ENCODE measurements around the gene NPY4R.
"Not testable (repeated sequence)": the region's sequence is repeated elsewhere in the genome, so short reads cannot be mapped to it uniquely, and the experiment has no call there.

Gene NPY4R

GRCh38 chr10:46415291-46415690 lies 50.5 kb downstream of the NPY4R start:
- not testable (repeated sequence) for H3K27ac ChIP-seq; DNase-seq (ENCODE audit: low spot score); H3K4me3 ChIP-seq

DNA sequence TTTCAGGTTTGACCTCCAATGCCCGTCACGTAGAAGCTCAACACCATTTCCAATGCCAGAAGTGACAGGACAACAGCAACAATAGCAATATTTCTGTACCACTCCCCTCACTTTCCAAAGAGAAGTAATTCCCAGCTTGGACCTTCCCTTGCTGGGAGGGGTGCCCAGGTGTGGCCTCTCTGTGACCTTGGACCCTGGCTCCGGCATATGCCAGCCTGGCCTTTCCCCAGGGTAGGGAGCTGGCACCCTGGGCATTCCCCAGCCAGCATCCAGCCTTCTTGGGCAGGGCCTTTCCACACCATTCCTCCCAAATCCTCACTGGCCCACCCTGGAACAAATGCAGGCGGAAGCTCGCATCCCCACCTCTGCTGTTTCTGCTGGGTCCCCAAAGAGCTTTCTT lies 53.1 kb downstream of the NPY4R start:
- H3K4me3 ChIP-seq; H3K27ac ChIP-seq; DNase-seq (ENCODE audit: low spot score): not testable (repeated sequence)

DNA sequence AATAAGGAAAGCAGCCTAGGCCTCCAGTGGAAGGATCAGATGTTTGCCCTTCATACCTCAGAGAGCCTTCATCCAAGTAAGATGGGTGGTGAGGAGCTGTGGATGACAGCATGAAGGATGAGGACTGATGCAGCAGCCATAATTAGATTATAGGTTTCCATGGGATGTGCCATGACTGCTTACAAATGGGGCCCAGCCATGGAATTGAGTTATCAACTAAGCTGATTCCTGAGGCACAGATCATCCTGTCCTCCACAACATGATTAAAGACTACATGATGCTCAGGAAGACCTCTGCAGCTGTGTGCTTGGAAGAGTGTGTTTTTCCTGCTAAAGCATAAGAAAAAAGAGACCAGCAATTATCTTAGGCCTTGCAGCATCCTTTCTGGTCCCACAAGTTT lies 54.6 kb downstream of the NPY4R start:
- DNase-seq (ENCODE audit: low spot score); H3K27ac ChIP-seq; H3K4me3 ChIP-seq: not testable (repeated sequence)
